IMR-90 (cell line): Measurements from ENCODE around the gene DDX54. TPM values are rescaled to one million over a fixed set of nuclear protein-coding genes. Genes with fewer than 3 reads are reported as not detected.

Experiments
- ATAC-seq: fragments of 200-7000 bp; cut with Tn5 transposase; 2 replicates; pipeline ENCODE4 v1.9.1; 2020; ENCODE audit warnings: low read depth, mild to moderate bottlenecking, moderate library complexity
- BruUV-seq: library from RNA; stranded (reverse); fragments of 400-500 nt; replicated peaks from 2 replicates; lab custom pipeline; 2021; lab: Mats Ljungman, UMichigan
- CTCF ChIA-PET: fragments of 300-600 bp; formaldehyde crosslinking; extraction: SDS; loops from one replicate; lab custom pipeline; 2021; ENCODE audit warnings: antibody characterized with exemption; lab: Yijun Ruan, JAX
- POLR2A ChIA-PET: fragments of 300-600 bp; sonication (Branson Sonifier 250); formaldehyde crosslinking; loops from one replicate; lab custom pipeline; 2022; ENCODE audit warnings: antibody characterized with exemption; ENCODE audit not compliant: unreplicated experiment; lab: Charles Lee
- DNase-seq: peaks from one replicate; pipeline ENCODE4 v3.0.0; 2013
- H2AFZ ChIP-seq: replicated peaks from 2 replicates; pipeline ENCODE3; 2013; ENCODE audit warnings: low read length, mild to moderate bottlenecking; ENCODE audit not compliant: poor library complexity
- H2AK5ac ChIP-seq: 2 replicates; pipeline ENCODE4 v1.6.1; 2013; ENCODE audit warnings: low read depth, low read length, inconsistent platforms
- H2AK9ac ChIP-seq: replicated peaks from 2 replicates; pipeline ENCODE3; 2013; ENCODE audit warnings: mild to moderate bottlenecking, low read depth, low read length, moderate library complexity; ENCODE audit not compliant: poor library complexity
- H2BK120ac ChIP-seq: 2 replicates; pipeline ENCODE4 v1.6.1; 2013; ENCODE audit warnings: low read depth, low read length, inconsistent platforms
- H2BK15ac ChIP-seq: 3 replicates; pipeline ENCODE4 v1.6.1; 2013; ENCODE audit warnings: low read depth, low read length, inconsistent platforms
- H2BK20ac ChIP-seq: 2 replicates; pipeline ENCODE4 v1.6.1; 2013; ENCODE audit warnings: low read depth, mild to moderate bottlenecking, inconsistent platforms, low read length, moderate library complexity
- H2BK5ac ChIP-seq: 2 replicates; pipeline ENCODE4 v1.6.1; 2013; ENCODE audit warnings: mild to moderate bottlenecking, low read depth, low read length, inconsistent platforms; ENCODE audit not compliant: poor library complexity, severe bottlenecking
- H3K14ac ChIP-seq: replicated peaks from 2 replicates; pipeline ENCODE4 v1.6.1; 2013; ENCODE audit warnings: low read depth, low read length, inconsistent platforms
- H3K18ac ChIP-seq: 2 replicates; pipeline ENCODE4 v1.6.1; 2013; ENCODE audit warnings: low read depth, low read length, control low read depth
- H3K23ac ChIP-seq: 2 replicates; pipeline ENCODE4 v1.6.1; 2013; ENCODE audit warnings: low read depth, low read length, inconsistent platforms
- H3K27ac ChIP-seq: 2 replicates; pipeline ENCODE4 v1.5.1; 2013; ENCODE audit warnings: mild to moderate bottlenecking, control low read depth, low read length; ENCODE audit not compliant: insufficient read depth
- H3K27me3 ChIP-seq: 2 replicates; pipeline ENCODE4 v1.6.1; 2013; ENCODE audit warnings: low read length; ENCODE audit not compliant: control insufficient read depth, insufficient read depth
- H3K36me3 ChIP-seq: 2 replicates; pipeline ENCODE4 v1.6.1; 2013; ENCODE audit warnings: low read length, mixed read lengths; ENCODE audit not compliant: control insufficient read depth, insufficient read depth
- H3K4ac ChIP-seq: 2 replicates; pipeline ENCODE4 v1.6.1; 2013; ENCODE audit warnings: low read depth, low read length, inconsistent platforms
- H3K4me1 ChIP-seq: 2 replicates; pipeline ENCODE4 v1.6.1; 2013; ENCODE audit warnings: low read length, mixed read lengths; ENCODE audit not compliant: control insufficient read depth, insufficient read depth
- H3K4me2 ChIP-seq: 2 replicates; pipeline ENCODE4 v1.6.1; 2013; ENCODE audit warnings: low read depth, mild to moderate bottlenecking, control low read depth, low read length, moderate library complexity
- H3K4me3 ChIP-seq: 2 replicates; pipeline ENCODE4 v1.5.1; 2013; ENCODE audit warnings: low read depth, mild to moderate bottlenecking, control low read depth, low read length, moderate library complexity; ENCODE audit not compliant: insufficient read depth
- H3K56ac ChIP-seq: 2 replicates; pipeline ENCODE4 v1.6.1; 2013; ENCODE audit warnings: low read length, inconsistent platforms; ENCODE audit not compliant: insufficient read depth; ENCODE audit errors: extremely low read depth
- H3K79me1 ChIP-seq, 2 experiments: 2 replicates each; pipeline ENCODE4 v1.6.1; 2013; ENCODE audit warnings: low read length in 2 of 2, inconsistent platforms in 1 of 2, low read depth in 1 of 2
- H3K9ac ChIP-seq: 2 replicates; pipeline ENCODE4 v1.6.1; 2013; ENCODE audit warnings: low read depth, low read length, control low read depth
- H3K9me1 ChIP-seq: 2 replicates; pipeline ENCODE4 v1.6.1; 2013; ENCODE audit warnings: low read length, inconsistent platforms; ENCODE audit not compliant: insufficient read depth
- H3K9me3 ChIP-seq: 2 replicates; pipeline ENCODE4 v1.6.1; 2013; ENCODE audit warnings: low read length; ENCODE audit not compliant: control insufficient read depth, insufficient read depth
- H4K20me1 ChIP-seq: 2 replicates; pipeline ENCODE4 v1.6.1; 2013; ENCODE audit warnings: low read length, inconsistent platforms; ENCODE audit not compliant: insufficient read depth
- H4K5ac ChIP-seq: 2 replicates; pipeline ENCODE4 v1.6.1; 2013; ENCODE audit warnings: mild to moderate bottlenecking, low read depth, low read length, control low read depth
- H4K8ac ChIP-seq, 2 experiments: 2 replicates each; pipeline ENCODE4 v1.6.1; 2013; ENCODE audit warnings: low read depth in 2 of 2, low read length in 2 of 2, control low read depth in 1 of 2, inconsistent platforms in 1 of 2
- H4K91ac ChIP-seq: 2 replicates; pipeline ENCODE4 v1.6.1; 2013; ENCODE audit warnings: low read depth, low read length, inconsistent platforms; ENCODE audit not compliant: insufficient read depth
- BHLHE40 ChIP-seq: fragments of 150-350 bp; IDR thresholded peaks from 2 replicates; pipeline ENCODE4 v1.6.1; 2016; ENCODE audit warnings: mild to moderate bottlenecking, low read depth, low read length
- CEBPB ChIP-seq: IDR thresholded peaks from 2 replicates; pipeline ENCODE4 v1.6.1; 2012; ENCODE audit warnings: low read depth, low read length, improper control_type of control experiment
- CHD1 ChIP-seq: IDR thresholded peaks from 2 replicates; pipeline ENCODE4 v1.6.1; 2012; ENCODE audit warnings: low read depth, low read length, improper control_type of control experiment
- CTCF ChIP-seq: conservative IDR thresholded peaks from 2 replicates; pipeline ENCODE4 v1.5.1; 2012; ENCODE audit warnings: mild to moderate bottlenecking, low read depth, low read length, improper control_type of control experiment
- MAFK ChIP-seq: IDR thresholded peaks from 2 replicates; pipeline ENCODE4 v1.6.1; 2012; ENCODE audit warnings: low read depth, low read length, improper control_type of control experiment
- MXI1 ChIP-seq: IDR thresholded peaks from 2 replicates; pipeline ENCODE4 v1.6.1; 2012; ENCODE audit warnings: low read depth, mild to moderate bottlenecking, low read length, moderate library complexity, borderline replicate concordance
- NFE2L2 ChIP-seq: fragments of 150-350 bp; IDR thresholded peaks from 2 replicates; pipeline ENCODE4 v1.6.1; 2016; ENCODE audit warnings: low read depth, mild to moderate bottlenecking, low read length
- POLR2A ChIP-seq: IDR thresholded peaks from 2 replicates; pipeline ENCODE4 v1.6.1; 2012; ENCODE audit warnings: mild to moderate bottlenecking, low read depth, low read length
- RCOR1 ChIP-seq: IDR thresholded peaks from 2 replicates; pipeline ENCODE4 v1.6.1; 2012; ENCODE audit warnings: mild to moderate bottlenecking, low read length, improper control_type of control experiment; ENCODE audit not compliant: insufficient replicate concordance
- RFX5 ChIP-seq: IDR thresholded peaks from 2 replicates; pipeline ENCODE4 v1.8.0; 2012; ENCODE audit warnings: low read depth, mild to moderate bottlenecking, low read length, moderate library complexity
- SMC3 ChIP-seq: fragments of 150-350 bp; IDR thresholded peaks from 2 replicates; pipeline ENCODE4 v1.6.1; 2016; ENCODE audit warnings: low read depth, mild to moderate bottlenecking, antibody characterized with exemption, low read length, moderate library complexity
- WGBS, 2 experiments: methylation state at CpG; one replicate each; pipeline versions ENCODE4 v1.1.5 to v1.1.7; 2013; ENCODE audit warnings: missing lambda C conversion rate in 2 of 2; ENCODE audit not compliant: insufficient read length in 1 of 2; ENCODE audit errors: extremely low coverage in 2 of 2; 5-methylcytosine and 5-hydroxymethylcytosine counted together
- dilution Hi-C: fragments of 300-500 bp; cut with HindIII; formaldehyde crosslinking; loops from one replicate; pipeline ENCODE4 v1.14.3; 2018; ENCODE audit warnings: low sequenced_read_pairs; ENCODE audit not compliant: unreplicated experiment
- in situ Hi-C: fragments of 300-500 bp; cut with MboI; formaldehyde crosslinking; loops from 3 replicates; pipeline ENCODE4 v1.14.3; 2019; ENCODE audit warnings: low sequenced_read_pairs, inconsistent platforms, mixed read lengths
- intact Hi-C: fragments of 100-400 bp; cut with micrococcal nuclease; formaldehyde crosslinking; loops from 2 replicates; pipeline ENCODE4 v1.10.0; 2022
- polyA plus RNA-seq, 3 experiments: library from polyadenylated mRNA; depleted of rRNA; stranded (reverse); fragments of >200 nt; gene quantifications; 2 replicates each; pipeline ENCODE4 v1.2.3, GENCODE V29; 2012; ENCODE audit warnings: low replicate concordance in 1 of 3
- total RNA-seq: library from RNA; depleted of rRNA; stranded (reverse); fragments of >200 nt; gene quantifications from 2 replicates; pipeline ENCODE4 v1.2.3, GENCODE V29; 2012
- TF ChIP-seq, protein P1 (sequence below): fragments of 150-350 bp; IDR thresholded peaks from 2 replicates; pipeline ENCODE4 v1.6.1; 2016; ENCODE audit warnings: low read depth, mild to moderate bottlenecking, low read length, moderate library complexity, borderline replicate concordance

Gene DDX54
- total and polyA plus RNA-seq, 2 of the 4 experiments (the other 2 are of a cell fraction), result 23.8 to 47.5 TPM

DNA sequence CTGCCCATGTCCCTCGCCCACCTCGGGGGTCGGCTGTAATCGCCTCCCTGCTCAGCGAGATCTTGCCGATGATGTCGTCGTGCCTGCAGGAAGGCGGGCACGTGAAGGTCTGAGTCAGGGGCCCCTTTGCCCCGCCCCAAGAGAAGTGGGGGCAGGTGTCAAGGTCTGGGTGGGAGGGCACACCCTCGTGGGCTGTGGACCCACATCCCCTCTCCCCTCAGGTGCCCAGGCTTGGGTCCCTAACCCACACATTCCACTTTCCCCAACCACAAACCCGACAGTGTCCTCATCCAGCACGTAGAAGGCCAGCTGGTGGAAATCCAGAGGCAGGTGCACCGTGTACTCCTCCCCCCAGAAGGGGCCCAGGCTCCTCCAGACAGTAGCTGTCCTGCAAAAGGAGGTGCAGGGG, 57.5 kb downstream of the DDX54 start:
- no peaks in the 10 kb centered on the region for H4K20me1 ChIP-seq
- no peak overlapping the region for H3K4ac ChIP-seq
- TF ChIP-seq POLR2A (no peak), MAFK (no peak), RCOR1 (no peak), RFX5 (no peak), MXI1 (no peak), CHD1 (no peak), CTCF (no peak), SMC3 (no peak), CEBPB (no peak), BHLHE40 (no peak), NFE2L2 (no peak)
- TF ChIP-seq, protein P1, sequence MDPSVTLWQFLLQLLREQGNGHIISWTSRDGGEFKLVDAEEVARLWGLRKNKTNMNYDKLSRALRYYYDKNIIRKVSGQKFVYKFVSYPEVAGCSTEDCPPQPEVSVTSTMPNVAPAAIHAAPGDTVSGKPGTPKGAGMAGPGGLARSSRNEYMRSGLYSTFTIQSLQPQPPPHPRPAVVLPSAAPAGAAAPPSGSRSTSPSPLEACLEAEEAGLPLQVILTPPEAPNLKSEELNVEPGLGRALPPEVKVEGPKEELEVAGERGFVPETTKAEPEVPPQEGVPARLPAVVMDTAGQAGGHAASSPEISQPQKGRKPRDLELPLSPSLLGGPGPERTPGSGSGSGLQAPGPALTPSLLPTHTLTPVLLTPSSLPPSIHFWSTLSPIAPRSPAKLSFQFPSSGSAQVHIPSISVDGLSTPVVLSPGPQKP, result no peak
- no peak overlapping the region for H2BK15ac ChIP-seq
- no peak overlapping the region for H3K23ac ChIP-seq
- H3K4me1 ChIP-seq, result no peaks in the 10 kb centered on the region
- no peak overlapping the region for H2AFZ ChIP-seq
- ATAC-seq (no peak), DNase-seq (no peak)
- in situ Hi-C loops (no loop called here), dilution Hi-C loops (no loop called here), intact Hi-C loops (no loop called here)
- no CpG with 5 or more reads among the region's 15 CpGs for WGBS, 2 experiments
- H2AK5ac ChIP-seq, result no peak overlapping the region
- H2BK120ac ChIP-seq, result no peak overlapping the region
- H2AK9ac ChIP-seq, result no peak overlapping the region
- no peak overlapping the region for H3K18ac ChIP-seq
- no peak overlapping the region for H3K14ac ChIP-seq
- H3K27ac ChIP-seq, result no peak overlapping the region
- POLR2A ChIA-PET, result no interaction called here
- H3K9ac ChIP-seq, result no peak overlapping the region
- H3K36me3 ChIP-seq, result no peaks in the 10 kb centered on the region
- H2BK20ac ChIP-seq, result no peak overlapping the region
- BruUV-seq, result no TSS peak
- no peak overlapping the region for H3K56ac ChIP-seq
- no peak overlapping the region for H3K4me2 ChIP-seq
- no peak overlapping the region for H3K4me3 ChIP-seq
- no peak overlapping the region for H4K8ac ChIP-seq
- H4K91ac ChIP-seq, result no peak overlapping the region
- H3K9me3 ChIP-seq, result no peaks in the 10 kb centered on the region
- CTCF ChIA-PET, result no interaction called here
- no peak overlapping the region for H4K5ac ChIP-seq
- no peaks in the 10 kb centered on the region for H3K79me1 ChIP-seq
- peaks cover 3% of the 10 kb centered on the region for H3K27me3 ChIP-seq
- no peak overlapping the region for H2BK5ac ChIP-seq
- no peaks in the 10 kb centered on the region for H3K9me1 ChIP-seq
